OCI-LY7 (cell line): ENCODE results near the gene DBP. TPM values are rescaled to one million over a fixed set of nuclear protein-coding genes. Genes with fewer than 3 reads are reported as not detected.

ENCODE experiments used
- BruUV-seq: library from RNA; stranded (reverse); fragments of 400-500 nt; replicated peaks from 2 replicates; lab custom pipeline; 2021; lab: Mats Ljungman, UMichigan
- CTCF ChIA-PET: fragments of 300-600 bp; sonication (Branson Sonifier 250); formaldehyde crosslinking; loops from one replicate; lab custom pipeline; 2022; ENCODE audit warnings: antibody characterized with exemption; ENCODE audit not compliant: unreplicated experiment; lab: Charles Lee
- POLR2A ChIA-PET: fragments of 300-600 bp; sonication (Branson Sonifier 250); formaldehyde crosslinking; loops from one replicate; lab custom pipeline; 2022; ENCODE audit warnings: antibody characterized with exemption; lab: Charles Lee
- DNase-seq: peaks from one replicate; pipeline ENCODE4 v3.0.0-alpha.2; 2015; ENCODE audit warnings: low spot score
- H2AFZ ChIP-seq: fragments of 200-600 bp; sonication (generic), shearing (Covaris generic); 2 replicates; pipeline ENCODE4 v1.6.1; 2014; ENCODE audit warnings: mild to moderate bottlenecking, antibody characterized with exemption, low read length, moderate library complexity
- H3K27ac ChIP-seq: fragments of 200-600 bp; sonication (generic); 2 replicates; pipeline ENCODE4 v1.5.1; 2014; ENCODE audit warnings: mixed run types, low read depth, mild to moderate bottlenecking, moderate library complexity, low read length, inconsistent platforms; ENCODE audit not compliant: poor library complexity, severe bottlenecking
- H3K36me3 ChIP-seq: fragments of 200-600 bp; sonication (generic); 2 replicates; pipeline ENCODE4 v1.6.1; 2014; ENCODE audit warnings: mild to moderate bottlenecking, antibody characterized with exemption, low read length, moderate library complexity, mixed read lengths; ENCODE audit not compliant: insufficient read depth
- H3K4me1 ChIP-seq: fragments of 200-600 bp; sonication (generic); 2 replicates; pipeline ENCODE4 v1.5.1; 2014; ENCODE audit warnings: mild to moderate bottlenecking, low read length; ENCODE audit not compliant: insufficient read depth, poor library complexity, severe bottlenecking
- H3K4me2 ChIP-seq: fragments of 200-600 bp; sonication (generic); 2 replicates; pipeline ENCODE4 v1.6.1; 2014; ENCODE audit warnings: mild to moderate bottlenecking, low read length
- H3K4me3 ChIP-seq: fragments of 200-600 bp; sonication (generic); 2 replicates; pipeline ENCODE4 v1.5.1; 2014; ENCODE audit warnings: mild to moderate bottlenecking, low read depth, low read length; ENCODE audit not compliant: poor library complexity, severe bottlenecking
- H3K79me2 ChIP-seq: fragments of 200-600 bp; sonication (generic); 2 replicates; pipeline ENCODE4 v1.6.1; 2016; ENCODE audit warnings: low read depth, mild to moderate bottlenecking, low read length, moderate library complexity, mixed read lengths; ENCODE audit not compliant: insufficient read depth
- H3K9me2 ChIP-seq: fragments of 200-600 bp; sonication (generic); 2 replicates; pipeline ENCODE4 v1.6.1; 2016; ENCODE audit warnings: mild to moderate bottlenecking, low read length, mixed read lengths; ENCODE audit not compliant: insufficient read depth
- H3K9me3 ChIP-seq: fragments of 200-600 bp; sonication (generic); 2 replicates; pipeline ENCODE4 v1.6.1; 2014; ENCODE audit warnings: mild to moderate bottlenecking, mixed run types, low read length, mixed read lengths
- H4K20me1 ChIP-seq: fragments of 200-600 bp; sonication (generic); 2 replicates; pipeline ENCODE4 v1.6.1; 2014; ENCODE audit warnings: mild to moderate bottlenecking, antibody characterized with exemption, low read length, moderate library complexity, mixed read lengths; ENCODE audit not compliant: insufficient read depth
- CTCF ChIP-seq: fragments of 200-600 bp; sonication (generic); conservative IDR thresholded peaks from 2 replicates; pipeline ENCODE4 v1.5.1; 2014; ENCODE audit warnings: mild to moderate bottlenecking, antibody characterized with exemption, low read length, moderate library complexity, mixed read lengths
- EZH2phosphoT487 ChIP-seq: fragments of 200-600 bp; sonication (generic); IDR thresholded peaks from 2 replicates; pipeline ENCODE4 v1.6.1; 2018; ENCODE audit warnings: low read depth, borderline replicate concordance, mild to moderate bottlenecking, mixed run types, antibody characterized with exemption, low read length, moderate library complexity, mixed read lengths
- intact Hi-C: fragments of 100-400 bp; cut with micrococcal nuclease; formaldehyde crosslinking; loops from one replicate; pipeline ENCODE4 v1.10.0; 2022; ENCODE audit not compliant: unreplicated experiment
- total RNA-seq, 2 experiments: library from RNA; depleted of rRNA in 1 of 2; stranded (reverse); fragments of >200 nt in 1 of 2; shearing (Covaris generic) in 1 of 2; gene quantifications; 2 replicates each; pipeline ENCODE4 v1.2.3, GENCODE V29; 2014 to 2022

The DBP gene
- total RNA-seq, 2 experiments from 2014 or later = 15.7 to 35.6 TPM

GRCh38 chr19:48670699-48671445, 33.7 kb upstream of the DBP start:
- CTCF ChIA-PET = no interaction called here
- no peak for DNase-seq
- TF ChIP-seq EZH2phosphoT487 = no peak
- TF ChIP-seq CTCF = no peak
- no peaks in the 10 kb centered on the region for H3K9me2 ChIP-seq
- POLR2A ChIA-PET = no interaction called here
- H3K4me2 ChIP-seq = no peak overlapping the region
- intact Hi-C loops = no loop called here
- H3K79me2 ChIP-seq = no peaks in the 10 kb centered on the region
- no peak overlapping the region for H3K4me3 ChIP-seq
- no peaks in the 10 kb centered on the region for H3K9me3 ChIP-seq
- no peak overlapping the region for H3K27ac ChIP-seq
- H4K20me1 ChIP-seq = no peaks in the 10 kb centered on the region
- no peaks in the 10 kb centered on the region for H3K36me3 ChIP-seq
- H3K4me1 ChIP-seq = peaks cover 2% of the 10 kb centered on the region
- BruUV-seq = no TSS peak
- no peak overlapping the region for H2AFZ ChIP-seq

DNA sequence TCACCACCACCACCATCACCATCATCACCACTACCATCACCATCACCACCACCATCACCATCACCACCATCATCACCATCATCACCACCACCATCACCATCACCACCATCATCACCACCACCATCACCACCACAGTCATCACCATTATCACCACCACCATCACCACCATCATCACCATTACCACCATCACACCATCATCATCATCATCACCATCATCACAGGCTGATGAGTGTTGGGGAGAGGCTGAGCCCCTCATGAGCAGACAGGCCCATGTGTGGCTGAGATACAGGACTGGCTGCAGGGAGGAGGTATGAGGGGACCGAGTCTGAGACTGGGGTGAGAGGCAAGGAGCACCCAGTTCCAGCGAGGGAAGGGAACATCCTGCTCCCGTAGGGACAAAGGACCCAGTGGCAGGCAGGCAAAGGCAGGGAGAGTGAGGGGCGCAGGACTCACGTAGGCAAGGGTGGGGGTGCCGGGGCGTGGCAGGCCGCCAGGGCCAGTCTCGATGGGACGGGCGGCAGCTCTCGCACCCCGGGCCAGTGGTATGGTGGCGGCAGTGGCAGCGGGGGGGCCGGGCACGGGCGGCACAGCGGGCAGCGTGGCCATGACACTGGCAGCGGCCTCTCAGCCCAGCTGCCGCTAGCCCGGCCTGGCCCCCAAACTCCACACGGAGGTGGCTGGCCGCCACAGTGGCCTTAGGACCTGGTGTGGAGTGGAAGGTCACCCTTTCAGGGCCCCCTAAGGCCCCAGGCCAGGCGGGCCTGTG, 32.9 kb upstream of the DBP start:
- CTCF ChIA-PET = no interaction called here
- Histone ChIP-seq H3K4me2 (no peak overlapping the region), H4K20me1 (no peaks in the 10 kb centered on the region), H3K79me2 (no peaks in the 10 kb centered on the region), H3K4me1 (no peaks in the 10 kb centered on the region), H3K27ac (no peak overlapping the region), H2AFZ (no peak overlapping the region), H3K9me3 (no peaks in the 10 kb centered on the region), H3K9me2 (no peaks in the 10 kb centered on the region), H3K4me3 (no peak overlapping the region), H3K36me3 (no peaks in the 10 kb centered on the region)
- TF ChIP-seq CTCF = no peak
- TF ChIP-seq EZH2phosphoT487 = no peak
- POLR2A ChIA-PET = no interaction called here
- BruUV-seq = no TSS peak
- DNase-seq = no peak
- intact Hi-C loops = no loop called here

- no TSS peak for BruUV-seq
- no peaks in the 10 kb centered on the region for H3K4me1 ChIP-seq
Observed at GRCh38 chr19:48668761-48669160, 31.6 kb upstream of the DBP start.

More at GRCh38 chr19:48668761-48669160, 31.6 kb upstream of the DBP start:
- H3K9me3 ChIP-seq = no peaks in the 10 kb centered on the region
- ChIA-PET POLR2A (no interaction called here), CTCF (no interaction called here)
- intact Hi-C loops = no loop called here
- H2AFZ ChIP-seq = no peak overlapping the region
- no peak overlapping the region for H3K4me3 ChIP-seq
- no peaks in the 10 kb centered on the region for H4K20me1 ChIP-seq
- no peaks in the 10 kb centered on the region for H3K79me2 ChIP-seq
- H3K36me3 ChIP-seq = no peaks in the 10 kb centered on the region
- no peak overlapping the region for H3K4me2 ChIP-seq
- H3K27ac ChIP-seq = no peak overlapping the region
- no peak for DNase-seq
- H3K9me2 ChIP-seq = no peaks in the 10 kb centered on the region
- TF ChIP-seq EZH2phosphoT487 (no peak), CTCF (no peak)
